ENCODE measurements around the gene SLC35F5. TPM values are rescaled to one million over a fixed set of nuclear protein-coding genes. Genes with fewer than 3 reads are reported as not detected.

The SLC35F5 gene
- total and polyA plus RNA-seq, 10 of the 15 experiments (the other 5 are each of a cell fraction or from before 2014, with no cell fraction given), result 1.8 to 31.3 (median 16.5) TPM

DNA sequence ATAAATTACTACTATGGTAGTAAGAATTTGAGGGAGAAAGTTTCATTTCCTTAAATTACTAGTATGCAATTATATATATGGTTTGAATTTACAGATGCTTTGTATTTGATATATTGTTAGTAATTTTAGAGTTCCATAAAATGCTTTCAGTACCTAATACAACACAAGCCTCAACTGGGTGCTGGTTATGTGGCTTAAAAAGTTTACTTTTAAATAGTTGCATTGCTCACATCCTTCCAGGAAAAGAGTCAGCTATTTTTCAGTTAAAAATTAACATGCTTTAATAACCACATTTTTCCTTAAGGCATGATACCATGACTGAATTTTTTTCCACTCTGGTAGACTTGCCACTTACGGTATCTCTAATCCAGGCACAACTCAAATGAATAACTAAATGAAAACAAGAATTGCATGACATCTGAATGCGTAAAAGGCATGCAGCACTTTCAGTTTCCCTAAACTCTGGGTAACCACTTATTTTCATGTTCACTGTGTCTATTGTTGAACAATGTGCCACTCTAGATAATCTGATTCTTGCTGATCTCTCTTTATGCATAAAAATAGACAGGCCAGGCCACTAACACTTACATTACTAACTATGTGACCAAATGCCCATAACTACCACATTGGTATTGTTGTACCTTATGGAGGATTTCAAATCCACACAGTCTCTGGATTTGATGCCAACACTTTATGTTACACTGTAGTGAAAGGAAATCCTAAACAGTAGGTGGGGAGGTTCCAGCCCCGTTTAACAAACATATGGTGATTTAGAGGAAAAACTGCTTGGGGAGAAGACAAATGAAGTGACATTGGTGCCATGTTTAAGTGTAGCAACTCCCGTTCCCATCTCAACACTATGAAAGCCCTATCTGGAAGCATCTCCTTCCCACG is 35.5 kb upstream of the SLC35F5 start (continued):
- TF ChIP-seq EZH2 (IDR thresholded peaks at IDR 0.05; ENCODE audit: borderline replicate concordance, control insufficient read depth, low read depth, low read length) (no peak), GATAD2B (conservative IDR thresholded peaks at IDR 0.05; ENCODE audit: low read depth) (no peak), CHD2 (IDR thresholded peaks at IDR 0.05; ENCODE audit: borderline replicate concordance, low read depth, low read length) (peak; percentile 63; the same call in 1 of the 2 replicates), NBN (IDR thresholded peaks at IDR 0.05) (peak; percentile 51; the same call in 1 of the 2 replicates), PML (IDR thresholded peaks at IDR 0.05; ENCODE audit: low read length) (0 out of 2 replicates have a peak, but pooled peaks have one; percentile 37), POU2F2 (IDR thresholded peaks at IDR 0.05; ENCODE audit: borderline replicate concordance, low read depth, low read length) (0 out of 3 replicates have a peak, but pooled peaks have one; percentile 58), SIN3A (IDR thresholded peaks at IDR 0.05; ENCODE audit: low read depth, low read length) (no peak), CREB1 (IDR thresholded peaks at IDR 0.05; ENCODE audit: low read depth) (peak; percentile 61), RAD51 (IDR thresholded peaks at IDR 0.05) (no peak), TCF3 (IDR thresholded peaks at IDR 0.05; ENCODE audit: borderline replicate concordance, insufficient read depth, low read depth, low read length) (no peak), RB1 (IDR thresholded peaks at IDR 0.05; ENCODE audit: borderline replicate concordance) (no peak), RCOR1 (conservative IDR thresholded peaks at IDR 0.05; ENCODE audit: low read depth, low read length) (no peak), SREBF1 (IDR thresholded peaks at IDR 0.05; ENCODE audit: low read length) (no peak), MEF2B (IDR thresholded peaks at IDR 0.05; ENCODE audit: partially characterized antibody, poor library complexity, severe bottlenecking) (peak; percentile 73), CREM (IDR thresholded peaks at IDR 0.05; ENCODE audit: low read depth) (no peak; the same call in 1 of the 2 replicates), RAD21 (IDR thresholded peaks at IDR 0.05; ENCODE audit: insufficient read depth, low read depth, low read length) (no peak)
- TF ChIP-seq, protein P1, sequence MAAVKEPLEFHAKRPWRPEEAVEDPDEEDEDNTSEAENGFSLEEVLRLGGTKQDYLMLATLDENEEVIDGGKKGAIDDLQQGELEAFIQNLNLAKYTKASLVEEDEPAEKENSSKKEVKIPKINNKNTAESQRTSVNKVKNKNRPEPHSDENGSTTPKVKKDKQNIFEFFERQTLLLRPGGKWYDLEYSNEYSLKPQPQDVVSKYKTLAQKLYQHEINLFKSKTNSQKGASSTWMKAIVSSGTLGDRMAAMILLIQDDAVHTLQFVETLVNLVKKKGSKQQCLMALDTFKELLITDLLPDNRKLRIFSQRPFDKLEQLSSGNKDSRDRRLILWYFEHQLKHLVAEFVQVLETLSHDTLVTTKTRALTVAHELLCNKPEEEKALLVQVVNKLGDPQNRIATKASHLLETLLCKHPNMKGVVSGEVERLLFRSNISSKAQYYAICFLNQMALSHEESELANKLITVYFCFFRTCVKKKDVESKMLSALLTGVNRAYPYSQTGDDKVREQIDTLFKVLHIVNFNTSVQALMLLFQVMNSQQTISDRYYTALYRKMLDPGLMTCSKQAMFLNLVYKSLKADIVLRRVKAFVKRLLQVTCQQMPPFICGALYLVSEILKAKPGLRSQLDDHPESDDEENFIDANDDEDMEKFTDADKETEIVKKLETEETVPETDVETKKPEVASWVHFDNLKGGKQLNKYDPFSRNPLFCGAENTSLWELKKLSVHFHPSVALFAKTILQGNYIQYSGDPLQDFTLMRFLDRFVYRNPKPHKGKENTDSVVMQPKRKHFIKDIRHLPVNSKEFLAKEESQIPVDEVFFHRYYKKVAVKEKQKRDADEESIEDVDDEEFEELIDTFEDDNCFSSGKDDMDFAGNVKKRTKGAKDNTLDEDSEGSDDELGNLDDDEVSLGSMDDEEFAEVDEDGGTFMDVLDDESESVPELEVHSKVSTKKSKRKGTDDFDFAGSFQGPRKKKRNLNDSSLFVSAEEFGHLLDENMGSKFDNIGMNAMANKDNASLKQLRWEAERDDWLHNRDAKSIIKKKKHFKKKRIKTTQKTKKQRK (IDR thresholded peaks at IDR 0.05; ENCODE audit: low read depth, low read length), result no peak
- TF ChIP-seq, protein P2, sequence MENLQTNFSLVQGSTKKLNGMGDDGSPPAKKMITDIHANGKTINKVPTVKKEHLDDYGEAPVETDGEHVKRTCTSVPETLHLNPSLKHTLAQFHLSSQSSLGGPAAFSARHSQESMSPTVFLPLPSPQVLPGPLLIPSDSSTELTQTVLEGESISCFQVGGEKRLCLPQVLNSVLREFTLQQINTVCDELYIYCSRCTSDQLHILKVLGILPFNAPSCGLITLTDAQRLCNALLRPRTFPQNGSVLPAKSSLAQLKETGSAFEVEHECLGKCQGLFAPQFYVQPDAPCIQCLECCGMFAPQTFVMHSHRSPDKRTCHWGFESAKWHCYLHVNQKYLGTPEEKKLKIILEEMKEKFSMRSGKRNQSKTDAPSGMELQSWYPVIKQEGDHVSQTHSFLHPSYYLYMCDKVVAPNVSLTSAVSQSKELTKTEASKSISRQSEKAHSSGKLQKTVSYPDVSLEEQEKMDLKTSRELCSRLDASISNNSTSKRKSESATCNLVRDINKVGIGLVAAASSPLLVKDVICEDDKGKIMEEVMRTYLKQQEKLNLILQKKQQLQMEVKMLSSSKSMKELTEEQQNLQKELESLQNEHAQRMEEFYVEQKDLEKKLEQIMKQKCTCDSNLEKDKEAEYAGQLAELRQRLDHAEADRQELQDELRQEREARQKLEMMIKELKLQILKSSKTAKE (IDR thresholded peaks at IDR 0.05; ENCODE audit: low read depth, poor library complexity, severe bottlenecking), result peak; percentile 65
- TF ChIP-seq, protein P3, sequence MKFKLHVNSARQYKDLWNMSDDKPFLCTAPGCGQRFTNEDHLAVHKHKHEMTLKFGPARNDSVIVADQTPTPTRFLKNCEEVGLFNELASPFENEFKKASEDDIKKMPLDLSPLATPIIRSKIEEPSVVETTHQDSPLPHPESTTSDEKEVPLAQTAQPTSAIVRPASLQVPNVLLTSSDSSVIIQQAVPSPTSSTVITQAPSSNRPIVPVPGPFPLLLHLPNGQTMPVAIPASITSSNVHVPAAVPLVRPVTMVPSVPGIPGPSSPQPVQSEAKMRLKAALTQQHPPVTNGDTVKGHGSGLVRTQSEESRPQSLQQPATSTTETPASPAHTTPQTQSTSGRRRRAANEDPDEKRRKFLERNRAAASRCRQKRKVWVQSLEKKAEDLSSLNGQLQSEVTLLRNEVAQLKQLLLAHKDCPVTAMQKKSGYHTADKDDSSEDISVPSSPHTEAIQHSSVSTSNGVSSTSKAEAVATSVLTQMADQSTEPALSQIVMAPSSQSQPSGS (IDR thresholded peaks at IDR 0.05; ENCODE audit: low read length), result peak; percentile 42; the same call in 1 of the 2 replicates
- TF ChIP-seq, protein P4, sequence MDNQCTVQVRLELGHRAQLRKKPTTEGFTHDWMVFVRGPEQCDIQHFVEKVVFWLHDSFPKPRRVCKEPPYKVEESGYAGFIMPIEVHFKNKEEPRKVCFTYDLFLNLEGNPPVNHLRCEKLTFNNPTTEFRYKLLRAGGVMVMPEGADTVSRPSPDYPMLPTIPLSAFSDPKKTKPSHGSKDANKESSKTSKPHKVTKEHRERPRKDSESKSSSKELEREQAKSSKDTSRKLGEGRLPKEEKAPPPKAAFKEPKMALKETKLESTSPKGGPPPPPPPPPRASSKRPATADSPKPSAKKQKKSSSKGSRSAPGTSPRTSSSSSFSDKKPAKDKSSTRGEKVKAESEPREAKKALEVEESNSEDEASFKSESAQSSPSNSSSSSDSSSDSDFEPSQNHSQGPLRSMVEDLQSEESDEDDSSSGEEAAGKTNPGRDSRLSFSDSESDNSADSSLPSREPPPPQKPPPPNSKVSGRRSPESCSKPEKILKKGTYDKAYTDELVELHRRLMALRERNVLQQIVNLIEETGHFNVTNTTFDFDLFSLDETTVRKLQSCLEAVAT (IDR thresholded peaks at IDR 0.05), result no peak

Data from GM12878 (cell line).